ENCODE measurements around the gene SHLD1.
"Not testable (repeated sequence)": the region's sequence is repeated elsewhere in the genome, so short reads cannot be mapped to it uniquely, and the experiment has no call there.

SHLD1 gene

GRCh38 chr20:5749952-5750779 is at the start of gene SHLD1:
Gene SHLD1 (plus strand): TSS chr20:5750401. CDS start chr20:5772866, 22,465 bp downstream.
- no peak for TF ChIP-seq CTCF (IDR thresholded peaks at IDR 0.05; ENCODE audit: insufficient read depth, low read length, missing control alignments)
- POLR2A ChIA-PET: interaction anchor here (0.6 kb wide), 1 partner anchor 25 kb away, joined by 3 read pairs; no protein-coding TSS in a partner anchor
- peak; percentile 24 for DNase-seq (ENCODE audit: low read depth, low spot score)
- peak within 1 kb of the TSS; percentile 61 for H3K4me3 ChIP-seq (ENCODE audit: low read depth, low read length)
- CTCF ChIA-PET: interaction anchor here (0.7 to 1.4 kb wide), 3 partner anchors 37 to 222 kb away, joined by 3 to 4 read pairs (median 4); no protein-coding TSS in a partner anchor

GRCh38 chr20:5702339-5702738 is 47.9 kb upstream of the SHLD1 start:
- DNase-seq (ENCODE audit: low read depth, low spot score); CTCF ChIA-PET; H3K4me3 ChIP-seq (ENCODE audit: low read depth, low read length); POLR2A ChIA-PET: not testable (repeated sequence)

- CTCF ChIA-PET: no interaction called here
- POLR2A ChIA-PET: no interaction called here
- DNase-seq (ENCODE audit: low read depth, low spot score): no peak
- no peak for TF ChIP-seq CTCF (IDR thresholded peaks at IDR 0.05; ENCODE audit: insufficient read depth, low read length, missing control alignments)
- no peak overlapping the region for H3K4me3 ChIP-seq (ENCODE audit: low read depth, low read length)
Measured at GRCh38 chr20:5703681-5704101, 46.5 kb upstream of the SHLD1 start.

GRCh38 chr20:5705827-5706226 is 44.4 kb upstream of the SHLD1 start:
- POLR2A ChIA-PET: no interaction called here

GRCh38 chr20:5706797-5707196 is 43.4 kb upstream of the SHLD1 start:
- no peak for TF ChIP-seq CTCF (IDR thresholded peaks at IDR 0.05; ENCODE audit: insufficient read depth, low read length, missing control alignments)
- ChIA-PET CTCF (no interaction called here), POLR2A (no interaction called here)
- no peak for DNase-seq (ENCODE audit: low read depth, low spot score)
- H3K4me3 ChIP-seq (ENCODE audit: low read depth, low read length): no peak overlapping the region

More at GRCh38 chr20:5705827-5706226, 44.4 kb upstream of the SHLD1 start:
- DNase-seq (ENCODE audit: low read depth, low spot score): no peak
- no peak overlapping the region for H3K4me3 ChIP-seq (ENCODE audit: low read depth, low read length)
- CTCF ChIA-PET: no interaction called here
- no peak for TF ChIP-seq CTCF (IDR thresholded peaks at IDR 0.05; ENCODE audit: insufficient read depth, low read length, missing control alignments)

- CTCF ChIA-PET: no interaction called here
- no peak for DNase-seq (ENCODE audit: low read depth, low spot score)
- POLR2A ChIA-PET: no interaction called here
- no peak overlapping the region for H3K4me3 ChIP-seq (ENCODE audit: low read depth, low read length)
- TF ChIP-seq CTCF (IDR thresholded peaks at IDR 0.05; ENCODE audit: insufficient read depth, low read length, missing control alignments): no peak
Measured at GRCh38 chr20:5710551-5710950, 39.6 kb upstream of the SHLD1 start.

Measured in AG04449 (cell line).